Measurements from ENCODE around the gene MSANTD4.

Gene MSANTD4

GRCh38 chr11:106021181-106021966 is 666 bp downstream of the MSANTD4 start:
- in situ Hi-C loops (cut with HindIII; ENCODE audit: low pct_ligation_motif_present, low sequenced_read_pairs), result no loop called here
- DNase-seq, result no peak
- no peaks in the 10 kb centered on the region for H3K27me3 ChIP-seq (replicated peaks)
- H3K4me3 ChIP-seq (ENCODE audit: low read depth, low read length), result peak overlapping the region; percentile 90
- no peak for TF ChIP-seq CTCF (IDR thresholded peaks at IDR 0.05; ENCODE audit: low read depth, low read length, missing control alignments)
- no peaks in the 10 kb centered on the region for H3K36me3 ChIP-seq (replicated peaks)
- H3K27ac ChIP-seq, result peak overlapping the region; percentile 70

GRCh38 chr11:106017093-106017492 is 4.9 kb downstream of the MSANTD4 start:
- Histone ChIP-seq H3K27ac (no peak overlapping the region), H3K27me3 (replicated peaks) (no peaks in the 10 kb centered on the region), H3K36me3 (replicated peaks) (no peaks in the 10 kb centered on the region), H3K4me3 (ENCODE audit: low read depth, low read length) (no peak overlapping the region)
- in situ Hi-C loops (cut with HindIII; ENCODE audit: low pct_ligation_motif_present, low sequenced_read_pairs), result no loop called here
- no peak for TF ChIP-seq CTCF (IDR thresholded peaks at IDR 0.05; ENCODE audit: low read depth, low read length, missing control alignments)
- no peak for DNase-seq

GRCh38 chr11:106015066-106015465 is 7.0 kb downstream of the MSANTD4 start:
- Histone ChIP-seq H3K27ac (no peak overlapping the region), H3K36me3 (replicated peaks) (peaks cover 4% of the 10 kb centered on the region), H3K27me3 (replicated peaks) (no peaks in the 10 kb centered on the region), H3K4me3 (ENCODE audit: low read depth, low read length) (no peak overlapping the region)
- no peak for TF ChIP-seq CTCF (IDR thresholded peaks at IDR 0.05; ENCODE audit: low read depth, low read length, missing control alignments)
- in situ Hi-C loops (cut with HindIII; ENCODE audit: low pct_ligation_motif_present, low sequenced_read_pairs), result no loop called here
- no peak for DNase-seq

GRCh38 chr11:106014620-106015019 is 7.4 kb downstream of the MSANTD4 start:
- in situ Hi-C loops (cut with HindIII; ENCODE audit: low pct_ligation_motif_present, low sequenced_read_pairs), result no loop called here

GRCh38 chr11:106014035-106014434 is 8.0 kb downstream of the MSANTD4 start:
- no peak for TF ChIP-seq CTCF (IDR thresholded peaks at IDR 0.05; ENCODE audit: low read depth, low read length, missing control alignments)
- Histone ChIP-seq H3K4me3 (ENCODE audit: low read depth, low read length) (no peak overlapping the region), H3K27ac (no peak overlapping the region), H3K36me3 (replicated peaks) (peaks cover 10% of the 10 kb centered on the region), H3K27me3 (replicated peaks) (no peaks in the 10 kb centered on the region)
- in situ Hi-C loops (cut with HindIII; ENCODE audit: low pct_ligation_motif_present, low sequenced_read_pairs), result no loop called here
- no peak for DNase-seq

More at GRCh38 chr11:106014620-106015019, 7.4 kb downstream of the MSANTD4 start:
- no peak for TF ChIP-seq CTCF (IDR thresholded peaks at IDR 0.05; ENCODE audit: low read depth, low read length, missing control alignments)
- no peak overlapping the region for H3K27ac ChIP-seq
- no peaks in the 10 kb centered on the region for H3K27me3 ChIP-seq (replicated peaks)
- DNase-seq, result no peak
- peaks cover 8% of the 10 kb centered on the region for H3K36me3 ChIP-seq (replicated peaks)
- no peak overlapping the region for H3K4me3 ChIP-seq (ENCODE audit: low read depth, low read length)

- TF ChIP-seq CTCF (IDR thresholded peaks at IDR 0.05; ENCODE audit: low read depth, low read length, missing control alignments), result no peak
- in situ Hi-C loops (cut with HindIII; ENCODE audit: low pct_ligation_motif_present, low sequenced_read_pairs), result no loop called here
- H3K4me3 ChIP-seq (ENCODE audit: low read depth, low read length), result no peak overlapping the region
- peak; percentile 96 for DNase-seq
- peak overlapping the region; percentile 62 for H3K27ac ChIP-seq
- peaks cover 12% of the 10 kb centered on the region for H3K36me3 ChIP-seq (replicated peaks)
- no peaks in the 10 kb centered on the region for H3K27me3 ChIP-seq (replicated peaks)
Observed at GRCh38 chr11:106012744-106013143, 9.3 kb downstream of the MSANTD4 start.

All from brain microvascular endothelial cell (primary cell).